Common myeloid progenitor, CD34-positive (primary cell): Measurements from ENCODE around the gene SMARCD2.
"Not testable (repeated sequence)": the region's sequence is repeated elsewhere in the genome, so short reads cannot be mapped to it uniquely, and the experiment has no call there.

Experiments used
- CTCF ChIA-PET: fragments of 350-600 bp; sonication (Branson Sonifier 250); formaldehyde crosslinking; loops from one replicate; lab custom pipeline; 2021; ENCODE audit warnings: antibody characterized with exemption; lab: Charles Lee
- POLR2A ChIA-PET: fragments of 350-600 bp; sonication (Branson Sonifier 250); formaldehyde crosslinking; loops from one replicate; lab custom pipeline; 2021; ENCODE audit warnings: antibody characterized with exemption; lab: Charles Lee
- DNase-seq, 3 donors: peaks; one replicate each; pipeline versions ENCODE4 v3.0.0 to v3.0.0-alpha.2; 2013
- H3K27ac ChIP-seq, 2 experiments: 1 replicate in 1 of 2; 2 replicates in 1 of 2; pipeline ENCODE4 v1.7.0; 2013; ENCODE audit warnings: inconsistent platforms in 2 of 2, low read length in 2 of 2, mild to moderate bottlenecking in 2 of 2, low read depth in 1 of 2, moderate library complexity in 1 of 2; ENCODE audit not compliant: severe bottlenecking in 2 of 2, insufficient read depth in 1 of 2, poor library complexity in 1 of 2
- H3K27me3 ChIP-seq, 5 experiments: replicated peaks in 2 of 5; 1 replicate in 3 of 5; 2 replicates in 2 of 5; pipeline versions ENCODE4 v1.6.1 to v1.7.0; 2013; ENCODE audit warnings: low read length in 4 of 5, mild to moderate bottlenecking in 2 of 5, moderate library complexity in 2 of 5, inconsistent platforms in 1 of 5; ENCODE audit not compliant: insufficient read depth in 5 of 5, control insufficient read depth in 4 of 5
- H3K36me3 ChIP-seq, 4 experiments: 1 replicate in 2 of 4; 2 replicates in 2 of 4; pipeline versions ENCODE4 v1.6.1 to v1.7.0; 2013; ENCODE audit warnings: low read length in 3 of 4, control low read depth in 1 of 4, mild to moderate bottlenecking in 1 of 4; ENCODE audit not compliant: control insufficient read depth in 4 of 4, insufficient read depth in 4 of 4
- H3K4me1 ChIP-seq, 4 experiments: 1 replicate in 3 of 4; 2 replicates in 1 of 4; pipeline versions ENCODE4 v1.6.1 to v1.7.1; 2013; ENCODE audit warnings: low read length in 3 of 4, mild to moderate bottlenecking in 3 of 4, control low read depth in 1 of 4, inconsistent platforms in 1 of 4, moderate library complexity in 1 of 4; ENCODE audit not compliant: control insufficient read depth in 4 of 4, insufficient read depth in 4 of 4; ENCODE audit errors: control extremely low read depth in 1 of 4
- H3K4me3 ChIP-seq, 7 experiments: 1 replicate in 4 of 7; 2 replicates in 3 of 7; pipeline versions ENCODE4 v1.5.1 to v1.7.0; 2013; ENCODE audit warnings: mild to moderate bottlenecking in 7 of 7, low read length in 6 of 7, moderate library complexity in 6 of 7, inconsistent platforms in 2 of 7, low read depth in 2 of 7, control low read depth in 1 of 7; ENCODE audit not compliant: insufficient read depth in 4 of 7, control insufficient read depth in 1 of 7; ENCODE audit errors: extremely low read depth in 1 of 7
- H3K9me3 ChIP-seq, 5 experiments: 1 replicate in 4 of 5; 2 replicates in 1 of 5; pipeline versions ENCODE4 v1.6.1 to v1.7.1; 2013; ENCODE audit warnings: low read length in 4 of 5, mild to moderate bottlenecking in 2 of 5, inconsistent platforms in 1 of 5, low read depth in 1 of 5, moderate library complexity in 1 of 5; ENCODE audit not compliant: control insufficient read depth in 4 of 5, insufficient read depth in 2 of 5; ENCODE audit errors: control extremely low read depth in 1 of 5
- WGBS: methylation state at CpG from one replicate; pipeline ENCODE4 v1.1.5; 2013; ENCODE audit not compliant: insufficient coverage; 5-methylcytosine and 5-hydroxymethylcytosine counted together

The SMARCD2 gene

DNA sequence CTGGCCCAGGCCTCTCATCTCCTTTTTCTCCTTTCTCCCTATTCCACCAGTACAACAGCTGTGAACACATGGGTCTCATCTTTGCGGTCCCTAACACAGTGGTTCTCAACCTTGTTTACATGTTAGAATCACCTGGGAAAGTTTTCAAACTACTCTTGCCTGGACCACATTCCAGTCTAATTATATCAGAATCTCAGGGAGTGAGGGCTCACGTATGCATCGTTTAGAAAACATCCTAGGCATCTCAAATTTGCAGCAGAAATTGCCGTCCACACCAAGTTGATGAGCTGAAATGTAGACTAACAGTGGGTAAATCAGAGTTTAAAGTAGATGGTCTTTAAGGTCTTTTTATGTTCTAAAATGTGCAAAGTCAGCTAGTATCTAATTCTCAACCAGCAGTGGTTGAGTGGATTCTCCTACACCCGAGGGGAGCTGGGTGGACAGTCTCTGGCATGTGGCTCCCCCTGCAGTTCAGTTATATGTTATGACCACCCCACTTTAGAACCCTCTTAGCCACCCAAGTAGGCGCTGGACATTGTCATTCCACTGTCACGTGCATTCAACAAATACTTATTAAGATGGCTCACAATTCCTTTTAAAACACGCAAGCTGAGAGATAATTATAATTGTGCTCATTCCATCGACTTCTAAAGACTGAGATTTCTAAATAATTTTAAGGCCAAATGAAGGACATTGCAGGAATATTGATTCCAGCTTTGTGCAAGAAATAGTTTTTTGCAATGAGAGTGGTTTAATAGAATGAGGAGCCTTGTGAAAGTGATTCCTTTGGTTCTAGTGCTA, 27.2 kb upstream of the SMARCD2 start:
- H3K27ac ChIP-seq, H3K9me3 ChIP-seq, H3K4me3 ChIP-seq, H3K4me1 ChIP-seq, H3K27me3 ChIP-seq, H3K36me3 ChIP-seq: not testable (repeated sequence)
- ChIA-PET CTCF (interaction anchor here (0.7 to 1.6 kb wide), 6 partner anchors 10 to 76 kb away, joined by 3 to 4 read pairs (median 4); partner anchors contain the start of gene GH2), POLR2A (interaction anchor here (0.6 kb wide), 1 partner anchor 620 kb away, joined by 3 read pairs; no protein-coding TSS in a partner anchor)
- WGBS = 100% methylated on average over 4 of the region's 9 CpGs
- peak in 2 of 3 donors; percentile 19 for DNase-seq

DNA sequence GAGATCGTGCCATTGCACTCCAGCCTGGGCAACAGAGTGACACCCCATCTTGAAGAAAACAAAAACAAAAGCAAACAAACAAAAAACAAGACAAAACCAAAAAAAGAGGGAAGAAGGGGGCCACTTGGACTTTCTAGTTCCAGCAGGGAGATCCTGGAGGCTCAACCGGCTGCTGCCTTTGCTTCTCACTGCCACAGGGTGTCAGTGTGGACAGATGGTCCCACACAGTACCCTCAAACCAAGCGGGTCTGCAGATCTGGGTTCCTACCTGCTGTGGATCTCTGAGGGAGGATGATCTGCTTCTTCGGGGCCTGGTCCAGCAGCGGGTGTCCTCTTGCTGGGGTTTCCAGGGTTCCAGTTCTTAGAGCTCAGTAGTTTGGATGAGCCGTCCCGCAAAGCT, 24.1 kb upstream of the SMARCD2 start:
- peak in 1 of 3 donors; percentile 18 for DNase-seq
- CTCF ChIA-PET = interaction anchor here (0.9 to 4.3 kb wide), 6 partner anchors 10 to 62 kb away, joined by 3 to 19 read pairs (median 4); no protein-coding TSS in a partner anchor
- H3K9me3 ChIP-seq, H3K4me1 ChIP-seq, POLR2A ChIA-PET, H3K27ac ChIP-seq, H3K4me3 ChIP-seq, H3K27me3 ChIP-seq, H3K36me3 ChIP-seq: not testable (repeated sequence)
- WGBS = 80% methylated on average over 1 of the region's 7 CpGs

DNA sequence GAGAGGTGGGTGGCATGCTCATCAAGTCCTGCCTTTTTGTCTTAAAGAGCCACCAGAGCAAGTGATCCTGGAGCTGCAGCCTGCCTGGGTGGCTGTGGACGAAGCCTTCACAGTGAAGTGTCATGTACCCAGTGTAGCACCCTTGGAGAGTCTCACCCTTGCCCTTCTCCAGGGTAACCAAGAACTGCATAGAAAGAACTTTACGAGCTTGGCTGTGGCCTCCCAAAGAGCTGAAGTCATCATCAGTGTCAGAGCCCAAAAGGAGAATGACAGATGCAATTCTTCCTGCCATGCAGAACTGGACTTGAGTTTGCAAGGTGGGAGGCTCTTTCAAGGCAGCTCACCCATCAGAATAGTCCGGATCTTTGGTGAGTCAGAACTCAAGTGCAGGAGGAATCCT, 16.8 kb upstream of the SMARCD2 start:
- Histone ChIP-seq H3K9me3 (no peaks in the 10 kb centered on the region), H3K36me3 (no peaks in the 10 kb centered on the region), H3K27ac (no peak overlapping the region), H3K4me3 (no peak overlapping the region), H3K27me3 (no peaks in the 10 kb centered on the region), H3K4me1 (no peaks in the 10 kb centered on the region)
- ChIA-PET POLR2A (no interaction called here), CTCF (interaction anchor here (0.6 to 3.8 kb wide), 8 partner anchors 10 to 454 kb away, joined by 3 to 36 read pairs (median 5); partner anchors contain the start of gene GH2)
- WGBS = 91% methylated on average over 3 of the region's 3 CpGs
- DNase-seq = no peak

DNA sequence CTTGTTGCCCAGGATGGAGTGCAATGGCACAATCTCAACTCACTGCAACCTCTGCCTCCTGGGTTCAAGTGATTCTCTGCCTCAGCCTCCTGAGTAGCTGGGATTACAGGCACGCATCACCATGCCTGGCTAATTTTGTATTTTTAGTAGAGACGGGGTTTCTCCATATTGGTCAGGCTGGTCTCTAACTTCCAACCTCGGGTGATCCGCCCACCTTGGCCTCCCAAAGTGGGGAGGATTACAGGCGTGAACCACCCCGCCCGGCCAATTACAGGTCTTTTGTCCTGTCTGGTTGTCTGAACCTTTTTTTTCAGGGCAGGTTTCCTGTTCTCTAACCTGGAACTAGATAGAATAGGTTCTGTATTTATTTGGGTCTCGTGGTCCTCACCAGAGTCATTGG, 13.9 kb upstream of the SMARCD2 start:
- H3K4me1 ChIP-seq, POLR2A ChIA-PET, H3K9me3 ChIP-seq, H3K36me3 ChIP-seq, DNase-seq, H3K27me3 ChIP-seq, H3K4me3 ChIP-seq, H3K27ac ChIP-seq: not testable (repeated sequence)
- WGBS = 92% methylated on average over 2 of the region's 8 CpGs
- CTCF ChIA-PET = interaction anchor here (1.4 to 4.0 kb wide), 3 partner anchors 9 to 13 kb away, joined by 3 to 19 read pairs (median 8); no protein-coding TSS in a partner anchor

DNA sequence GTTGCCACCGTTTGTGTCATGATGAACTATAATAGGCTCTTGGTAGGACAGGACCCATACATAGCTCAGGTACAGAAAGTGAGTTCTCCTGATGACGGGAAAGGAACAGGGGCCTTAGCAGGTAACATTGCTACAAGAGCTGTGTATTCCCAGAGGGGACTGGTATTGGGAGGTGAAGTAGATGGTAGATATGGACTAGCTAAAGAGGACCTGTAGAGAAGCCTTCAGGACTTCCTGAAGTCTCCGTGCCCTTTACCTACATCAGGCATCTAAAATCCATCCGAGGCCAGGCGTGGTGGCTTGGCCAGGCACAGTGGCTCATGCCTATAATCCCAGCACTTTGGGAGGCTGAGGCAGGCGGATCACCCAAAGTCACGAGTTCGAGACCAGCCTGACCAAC, 12.7 kb upstream of the SMARCD2 start:
- H3K27me3 ChIP-seq = no peaks in the 10 kb centered on the region
- ChIA-PET POLR2A (no interaction called here), CTCF (interaction anchor here (1.1 to 4.0 kb wide), 4 partner anchors 11 to 13 kb away, joined by 4 to 19 read pairs (median 4); partner anchors contain the start of gene SMARCD2)
- no peaks in the 10 kb centered on the region for H3K4me1 ChIP-seq
- WGBS = 95% methylated on average over 8 of the region's 8 CpGs
- no peaks in the 10 kb centered on the region for H3K9me3 ChIP-seq
- no peak overlapping the region for H3K27ac ChIP-seq
- H3K36me3 ChIP-seq = no peaks in the 10 kb centered on the region
- DNase-seq = no peak
- no peak overlapping the region for H3K4me3 ChIP-seq

DNA sequence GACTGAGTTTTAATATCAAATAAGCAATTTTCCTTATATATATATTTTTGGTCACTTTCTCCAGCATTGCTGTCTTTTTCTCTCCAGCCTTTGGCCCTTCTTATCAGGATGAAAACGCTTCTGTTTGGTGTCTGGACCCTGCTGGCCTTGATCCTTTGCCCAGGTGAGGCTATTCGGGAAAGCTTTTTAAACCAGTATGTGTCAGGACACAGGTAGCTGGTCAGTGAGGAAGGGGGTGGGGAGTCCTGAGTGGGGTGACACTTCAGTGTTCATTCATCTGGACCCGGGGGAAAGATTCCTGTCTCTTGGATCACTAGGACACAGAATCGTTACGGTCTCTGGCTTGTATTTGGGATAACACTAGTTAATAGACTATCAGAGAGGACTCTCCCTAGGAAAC, 12.2 kb upstream of the SMARCD2 start:
- Histone ChIP-seq H3K9me3 (no peaks in the 10 kb centered on the region), H3K4me1 (no peaks in the 10 kb centered on the region), H3K27ac (no peak overlapping the region), H3K36me3 (no peaks in the 10 kb centered on the region), H3K4me3 (no peak overlapping the region), H3K27me3 (no peaks in the 10 kb centered on the region)
- ChIA-PET CTCF (interaction anchor here (1.1 to 4.0 kb wide), 4 partner anchors 10 to 13 kb away, joined by 4 to 19 read pairs (median 4); partner anchors contain the start of gene SMARCD2), POLR2A (no interaction called here)
- no peak for DNase-seq
- 100% methylated on average over 4 of the region's 5 CpGs for WGBS

DNA sequence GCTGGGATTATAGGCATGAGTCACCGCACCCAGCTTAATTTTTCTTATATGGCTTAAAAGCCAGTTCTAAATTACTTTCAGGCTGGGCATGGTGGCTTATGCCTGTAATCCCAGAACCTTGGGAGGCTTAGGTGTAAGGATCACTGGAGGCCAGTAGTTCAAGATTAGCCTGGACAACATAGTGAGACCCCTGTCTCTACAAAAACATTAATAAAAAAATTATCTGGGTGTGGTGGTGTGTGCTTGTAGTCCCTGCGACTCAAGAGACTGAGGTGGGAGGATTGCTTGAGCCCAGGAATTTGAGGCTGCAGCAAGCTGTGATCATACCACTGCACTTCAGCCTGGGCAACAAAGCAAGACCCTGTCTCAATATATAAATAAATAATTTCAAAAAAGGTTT, 10.8 kb upstream of the SMARCD2 start:
- Histone ChIP-seq H3K9me3 (no peaks in the 10 kb centered on the region), H3K27me3 (no peaks in the 10 kb centered on the region), H3K4me1 (peaks cover 0 to 4% (median 1%) of the 10 kb centered on the region in 4 experiments), H3K27ac (no peak overlapping the region), H3K4me3 (no peak overlapping the region), H3K36me3 (no peaks in the 10 kb centered on the region)
- no peak for DNase-seq
- CTCF ChIA-PET = interaction anchor here (0.7 to 4.0 kb wide), 2 partner anchors 13 to 30 kb away, joined by 3 to 19 read pairs; no protein-coding TSS in a partner anchor
- POLR2A ChIA-PET = no interaction called here
- WGBS = no CpG with 5 or more reads among the region's 2 CpGs
